ENCODE data around the gene OVOL2. TPM values are rescaled to one million over a fixed set of nuclear protein-coding genes. Genes with fewer than 3 reads are reported as not detected.

OVOL2 gene
- total and polyA plus RNA-seq, 4 donors: 2.7 to 11.2 (median 7.2) TPM

DNA sequence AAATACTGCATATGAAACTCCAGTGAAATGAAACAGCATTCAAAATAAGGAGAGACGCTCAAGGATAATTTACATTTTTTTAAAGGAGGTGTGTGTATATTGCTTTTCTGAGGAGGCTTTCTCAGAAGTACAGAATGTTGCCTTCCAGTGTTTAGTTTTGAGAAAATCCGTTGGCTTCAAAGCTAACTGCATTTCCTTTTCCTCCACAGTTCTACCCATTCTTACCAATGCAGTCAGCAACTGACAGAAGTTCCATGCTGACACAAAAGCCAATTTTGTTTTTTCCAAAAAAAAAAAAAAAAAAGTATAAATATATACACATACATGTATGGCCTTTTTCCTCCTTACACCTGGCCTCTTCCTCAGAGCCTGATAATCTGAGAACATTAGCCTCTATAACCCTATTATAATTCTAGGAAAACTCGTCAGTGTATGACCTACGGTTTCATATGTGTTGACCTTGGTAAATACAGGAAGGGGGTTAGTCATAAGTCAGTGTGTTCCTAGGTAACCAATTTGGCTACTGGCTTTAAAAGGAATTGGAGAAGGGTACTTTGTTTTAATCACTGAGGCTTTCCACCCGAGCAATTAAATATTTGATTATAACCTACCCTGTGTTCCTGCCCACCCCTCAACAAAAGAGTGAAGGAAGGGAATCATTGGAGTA, 64.7 kb downstream of the OVOL2 start:
- WGBS, 2 donors: 46 to 54% methylated on average over 5 of the region's 5 CpGs
- no peak for TF ChIP-seq CTCF (IDR thresholded peaks at IDR 0.05; ENCODE audit: control extremely low read depth, extremely low read depth)
- no peaks in the 10 kb centered on the region for H3K27me3 ChIP-seq (ENCODE audit: control insufficient read depth in 3 of 3, insufficient read depth in 3 of 3, low read length in 2 of 3)
- no peak overlapping the region for H3K4me3 ChIP-seq
- peaks cover 0 to 6% (median 2%) of the 10 kb centered on the region in 5 donors for H3K4me1 ChIP-seq (ENCODE audit: control insufficient read depth in 5 of 5, insufficient read depth in 5 of 5, low read length in 5 of 5)
- ATAC-seq (ENCODE audit: insufficient read depth, low FRiP score): no peak
- no peak overlapping the region for H3K9ac ChIP-seq (ENCODE audit: insufficient read depth in 1 of 2, low read length in 2 of 2)
- peaks cover 0 to 3% (median 0%) of the 10 kb centered on the region in 4 donors for H3K36me3 ChIP-seq (ENCODE audit: control insufficient read depth in 4 of 4, insufficient read depth in 4 of 4, low read length in 4 of 4)
- no peak for DNase-seq
- H3K9me3 ChIP-seq (ENCODE audit: control insufficient read depth in 4 of 4, insufficient read depth in 3 of 4, low read length in 3 of 4): no peaks in the 10 kb centered on the region
- H3K27ac ChIP-seq (ENCODE audit: low read depth in 1 of 2, low read length in 1 of 2): no peak overlapping the region

DNA sequence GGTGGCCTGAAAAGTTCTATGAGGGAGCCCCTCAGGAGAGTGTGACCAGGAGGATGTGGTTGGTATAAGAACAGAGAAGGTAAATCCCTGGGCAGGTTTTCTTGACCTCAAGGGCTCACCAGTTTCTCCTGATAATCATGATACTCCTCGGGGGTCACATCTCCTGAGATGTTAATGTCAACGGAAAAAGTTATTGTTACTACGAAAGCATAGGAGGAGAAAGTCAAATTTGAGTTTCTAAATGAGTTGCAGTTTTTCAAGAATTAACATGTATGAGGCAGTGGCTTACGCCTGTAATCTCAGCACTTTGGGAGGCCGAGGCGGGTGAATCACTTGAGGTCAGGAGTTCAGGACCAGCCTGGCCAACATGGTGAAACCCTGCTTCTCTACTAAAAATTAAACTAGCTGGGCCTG, 65.5 kb downstream of the OVOL2 start:
- H3K4me1 ChIP-seq (ENCODE audit: control insufficient read depth in 5 of 5, insufficient read depth in 5 of 5, low read length in 5 of 5): peaks cover 0 to 6% (median 2%) of the 10 kb centered on the region in 5 donors
- no peaks in the 10 kb centered on the region for H3K27me3 ChIP-seq (ENCODE audit: control insufficient read depth in 3 of 3, insufficient read depth in 3 of 3, low read length in 2 of 3)
- 86 to 92% methylated on average over 6 of the region's 6 CpGs for WGBS, 2 donors
- DNase-seq: no peak
- H3K27ac ChIP-seq (ENCODE audit: low read depth in 1 of 2, low read length in 1 of 2): no peak overlapping the region
- no peak overlapping the region for H3K9ac ChIP-seq (ENCODE audit: insufficient read depth in 1 of 2, low read length in 2 of 2)
- no peak for ATAC-seq (ENCODE audit: insufficient read depth, low FRiP score)
- H3K9me3 ChIP-seq (ENCODE audit: control insufficient read depth in 4 of 4, insufficient read depth in 3 of 4, low read length in 3 of 4): no peaks in the 10 kb centered on the region
- H3K36me3 ChIP-seq (ENCODE audit: control insufficient read depth in 4 of 4, insufficient read depth in 4 of 4, low read length in 4 of 4): peaks cover 0 to 3% (median under 1%) of the 10 kb centered on the region in 4 donors
- no peak for TF ChIP-seq CTCF (IDR thresholded peaks at IDR 0.05; ENCODE audit: control extremely low read depth, extremely low read depth)
- no peak overlapping the region for H3K4me3 ChIP-seq

GRCh38 chr20:17990278-17990972, 67.3 kb downstream of the OVOL2 start:
- 91 to 93% methylated on average over 10 of the region's 10 CpGs for WGBS, 2 donors
- Histone ChIP-seq H3K4me3 (no peak overlapping the region), H3K4me1 (ENCODE audit: control insufficient read depth in 5 of 5, insufficient read depth in 5 of 5, low read length in 5 of 5) (peaks cover 0 to 4% (median 0%) of the 10 kb centered on the region in 5 donors), H3K27me3 (ENCODE audit: control insufficient read depth in 3 of 3, insufficient read depth in 3 of 3, low read length in 2 of 3) (no peaks in the 10 kb centered on the region), H3K9me3 (ENCODE audit: control insufficient read depth in 4 of 4, insufficient read depth in 3 of 4, low read length in 3 of 4) (no peaks in the 10 kb centered on the region), H3K27ac (ENCODE audit: low read depth in 1 of 2, low read length in 1 of 2) (no peak overlapping the region), H3K9ac (ENCODE audit: insufficient read depth in 1 of 2, low read length in 2 of 2) (no peak overlapping the region), H3K36me3 (ENCODE audit: control insufficient read depth in 4 of 4, insufficient read depth in 4 of 4, low read length in 4 of 4) (peaks cover 0 to 4% (median under 1%) of the 10 kb centered on the region in 4 donors)
- no peak for TF ChIP-seq CTCF (IDR thresholded peaks at IDR 0.05; ENCODE audit: control extremely low read depth, extremely low read depth)
- DNase-seq: peak; percentile 40 to 61 (median 55)
- no peak for ATAC-seq (ENCODE audit: insufficient read depth, low FRiP score)
